ENCODE results near the gene RPS6KA2. TPM values are rescaled to one million over a fixed set of nuclear protein-coding genes. Genes with fewer than 3 reads are reported as not detected.

The RPS6KA2 gene
- total RNA-seq, 1 experiment from 2014 or later, result 2.3 TPM

- no peak for DNase-seq (ENCODE audit: low read depth)
Observed at GRCh38 chr6:166566026-166567011, 60.7 kb downstream of the RPS6KA2 start.

DNA sequence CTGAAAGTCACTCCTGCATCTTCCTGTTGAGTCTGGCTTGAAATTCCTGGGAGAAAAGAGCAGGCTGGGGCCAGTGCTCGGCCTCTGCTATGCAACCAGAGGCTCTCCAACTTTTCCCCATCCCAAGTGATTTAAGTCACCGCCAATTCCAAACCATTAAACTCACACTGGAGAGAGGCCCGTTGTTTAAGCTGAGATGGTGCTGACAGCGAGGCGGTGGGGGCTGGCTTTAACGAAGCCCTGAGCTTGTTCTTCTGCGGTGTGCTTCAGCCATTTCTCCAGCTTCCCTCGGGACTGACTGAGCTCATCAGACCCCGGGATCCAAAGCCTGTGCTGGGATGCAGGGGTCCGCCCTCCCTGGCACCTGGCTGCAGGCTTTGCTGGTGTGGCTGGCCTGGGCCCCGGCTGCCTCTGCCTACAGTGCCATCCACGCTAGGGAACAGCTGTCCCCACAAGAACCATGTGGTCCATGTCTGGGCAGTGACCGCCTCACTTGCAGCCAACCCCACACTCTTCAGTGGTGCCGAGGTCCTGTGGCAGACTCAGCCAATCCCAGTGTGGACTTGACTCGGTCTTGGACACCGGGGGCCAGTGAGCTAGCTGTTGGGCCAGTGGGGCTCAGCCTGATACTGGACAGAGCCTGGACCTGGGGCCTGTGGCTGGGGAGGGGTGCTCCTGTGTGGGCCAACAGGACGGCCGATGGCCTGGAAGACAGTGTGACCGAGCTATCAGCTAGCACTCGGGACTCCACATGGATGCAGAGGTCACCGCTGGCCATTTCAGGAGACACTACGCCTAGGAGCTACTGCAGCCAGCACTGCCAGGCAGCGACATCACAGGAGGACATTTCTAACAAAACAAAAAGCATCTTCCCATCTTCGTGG, 61.7 kb downstream of the RPS6KA2 start:
- DNase-seq (ENCODE audit: low read depth), result no peak
- in situ Hi-C loops (cut with HindIII; ENCODE audit: low pct_unique_long_range_greater_than_20kb, low sequenced_read_pairs), result no loop called here

More at GRCh38 chr6:166566026-166567011, 60.7 kb downstream of the RPS6KA2 start:
- in situ Hi-C loops (cut with HindIII; ENCODE audit: low pct_unique_long_range_greater_than_20kb, low sequenced_read_pairs), result no loop called here

DNA sequence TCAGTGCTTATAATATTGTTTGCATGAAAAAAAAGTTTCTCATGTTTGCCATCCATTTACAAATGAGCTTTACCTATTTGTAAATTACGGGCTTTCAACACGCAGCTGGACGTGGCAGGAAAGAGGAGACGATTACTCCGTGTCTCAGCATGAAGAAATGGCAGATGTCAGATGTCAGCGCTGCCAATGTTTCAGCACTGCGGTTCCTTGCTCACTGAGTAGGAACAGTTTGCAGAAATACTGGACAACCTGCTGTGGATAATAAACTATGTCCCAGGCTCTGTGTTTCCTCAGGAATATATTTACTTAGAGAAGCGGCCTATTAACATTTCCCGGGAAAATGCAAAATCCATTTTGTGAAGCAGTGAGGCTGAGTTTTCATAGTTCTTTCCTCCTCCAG, 63.2 kb downstream of the RPS6KA2 start:
- DNase-seq (ENCODE audit: low read depth), result no peak
- in situ Hi-C loops (cut with HindIII; ENCODE audit: low pct_unique_long_range_greater_than_20kb, low sequenced_read_pairs), result no loop called here

- DNase-seq (ENCODE audit: low read depth), result no peak
- in situ Hi-C loops (cut with HindIII; ENCODE audit: low pct_unique_long_range_greater_than_20kb, low sequenced_read_pairs), result no loop called here
Observed at GRCh38 chr6:166563200-166563599, 63.9 kb downstream of the RPS6KA2 start.

- no peak for DNase-seq (ENCODE audit: low read depth)
- in situ Hi-C loops (cut with HindIII; ENCODE audit: low pct_unique_long_range_greater_than_20kb, low sequenced_read_pairs), result no loop called here
Observed at GRCh38 chr6:166562726-166563125, 64.3 kb downstream of the RPS6KA2 start.

GRCh38 chr6:166561771-166562359, 65.2 kb downstream of the RPS6KA2 start:
- in situ Hi-C loops (cut with HindIII; ENCODE audit: low pct_unique_long_range_greater_than_20kb, low sequenced_read_pairs), result no loop called here
- DNase-seq (ENCODE audit: low read depth), result no peak

DNA sequence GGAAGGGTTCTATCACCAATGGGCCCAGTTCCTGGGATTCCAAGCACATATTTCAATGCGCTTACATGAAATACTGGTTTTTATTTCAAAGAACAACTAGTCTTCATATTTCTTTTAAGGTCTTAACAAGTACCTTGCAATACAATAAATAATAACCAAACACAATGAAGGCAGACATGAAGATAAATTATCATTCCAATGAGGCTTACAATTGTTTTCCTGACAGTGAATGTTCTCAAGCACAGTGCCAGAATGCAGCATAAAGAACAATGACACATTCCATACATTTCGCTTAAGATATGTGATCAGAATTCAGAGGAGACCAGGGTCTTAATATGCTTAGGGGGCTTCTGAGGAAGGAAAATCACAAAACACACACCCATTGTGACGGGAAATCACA, 66.8 kb downstream of the RPS6KA2 start:
- in situ Hi-C loops (cut with HindIII; ENCODE audit: low pct_unique_long_range_greater_than_20kb, low sequenced_read_pairs), result no loop called here
- no peak for DNase-seq (ENCODE audit: low read depth)

- DNase-seq (ENCODE audit: low read depth), result no peak
- in situ Hi-C loops (cut with HindIII; ENCODE audit: low pct_unique_long_range_greater_than_20kb, low sequenced_read_pairs), result no loop called here
Observed at GRCh38 chr6:166559662-166560061, 67.4 kb downstream of the RPS6KA2 start.

GRCh38 chr6:166559211-166559610, 67.8 kb downstream of the RPS6KA2 start:
- DNase-seq (ENCODE audit: low read depth), result no peak
- in situ Hi-C loops (cut with HindIII; ENCODE audit: low pct_unique_long_range_greater_than_20kb, low sequenced_read_pairs), result no loop called here

GRCh38 chr6:166558156-166559005, 68.7 kb downstream of the RPS6KA2 start:
- in situ Hi-C loops (cut with HindIII; ENCODE audit: low pct_unique_long_range_greater_than_20kb, low sequenced_read_pairs), result no loop called here
- DNase-seq (ENCODE audit: low read depth), result no peak

- in situ Hi-C loops (cut with HindIII; ENCODE audit: low pct_unique_long_range_greater_than_20kb, low sequenced_read_pairs), result no loop called here
- peak; percentile 82 for DNase-seq (ENCODE audit: low read depth)
Observed at GRCh38 chr6:166556863-166557322, 70.2 kb downstream of the RPS6KA2 start.

DNA sequence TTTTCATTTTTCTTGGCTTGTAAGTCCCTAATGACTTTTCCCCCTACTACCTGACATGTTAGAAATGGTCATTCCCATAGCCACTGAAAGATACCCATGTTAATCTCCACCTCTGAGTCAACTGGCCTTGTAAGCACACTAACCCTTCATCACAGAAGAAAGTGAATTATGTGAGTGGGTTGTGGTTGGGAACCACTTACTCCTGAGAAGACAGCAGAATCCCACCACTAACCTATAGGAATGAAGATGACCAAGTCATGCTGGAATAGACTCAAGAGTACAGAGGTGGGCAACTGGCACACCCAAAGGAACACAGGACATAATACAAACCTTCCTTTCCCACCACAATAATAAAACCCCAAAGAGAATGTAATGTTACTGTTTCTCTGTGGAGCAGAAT, 70.7 kb downstream of the RPS6KA2 start:
- DNase-seq (ENCODE audit: low read depth), result no peak
- in situ Hi-C loops (cut with HindIII; ENCODE audit: low pct_unique_long_range_greater_than_20kb, low sequenced_read_pairs), result no loop called here

GRCh38 chr6:166555086-166555485, 72.0 kb downstream of the RPS6KA2 start:
- in situ Hi-C loops (cut with HindIII; ENCODE audit: low pct_unique_long_range_greater_than_20kb, low sequenced_read_pairs), result no loop called here

DNA sequence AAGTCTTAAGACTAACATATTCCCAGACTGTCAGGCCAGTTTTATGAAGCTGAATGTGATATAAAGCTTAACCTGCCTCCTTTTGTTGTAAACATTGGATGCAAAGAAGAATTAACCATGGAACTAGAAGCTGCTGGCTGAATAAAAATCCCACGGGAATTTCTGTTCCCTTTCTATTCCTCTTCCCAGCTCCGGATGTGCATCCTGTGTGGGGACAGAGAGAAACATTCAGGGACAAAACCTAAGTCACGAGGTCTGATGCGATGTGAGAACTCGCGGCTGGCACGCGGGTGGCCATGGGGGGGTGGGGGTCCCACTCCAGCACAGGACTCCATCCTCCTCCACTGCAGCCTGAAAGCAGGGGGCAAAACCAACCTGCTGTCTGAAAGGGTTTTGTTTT, 72.7 kb downstream of the RPS6KA2 start:
- in situ Hi-C loops (cut with HindIII; ENCODE audit: low pct_unique_long_range_greater_than_20kb, low sequenced_read_pairs), result no loop called here

More at GRCh38 chr6:166555086-166555485, 72.0 kb downstream of the RPS6KA2 start:
- DNase-seq (ENCODE audit: low read depth), result no peak

GRCh38 chr6:166553563-166554271, 73.3 kb downstream of the RPS6KA2 start:
- DNase-seq (ENCODE audit: low read depth), result no peak
- in situ Hi-C loops (cut with HindIII; ENCODE audit: low pct_unique_long_range_greater_than_20kb, low sequenced_read_pairs), result no loop called here

More for the DNA sequence above, 72.7 kb downstream of the RPS6KA2 start:
- DNase-seq (ENCODE audit: low read depth), result no peak

DNA sequence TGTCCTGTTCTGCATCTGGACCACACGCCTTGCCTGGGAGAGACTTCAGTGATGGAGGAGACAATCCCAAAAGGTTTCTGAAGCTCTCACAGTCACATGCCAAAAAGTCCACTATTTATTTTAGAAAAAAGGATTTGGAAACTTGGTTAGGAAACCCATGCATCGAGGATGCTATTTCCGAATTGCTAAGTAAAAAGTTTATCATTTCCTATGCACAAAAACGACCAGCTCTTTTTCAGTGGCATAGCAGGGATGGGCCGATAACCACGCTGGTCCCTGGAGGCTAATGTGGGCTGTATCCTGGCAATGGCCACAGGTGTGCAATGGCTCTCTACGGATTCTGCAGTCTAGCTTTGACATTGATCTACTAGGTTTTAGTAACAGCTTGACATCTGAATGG, 74.5 kb downstream of the RPS6KA2 start:
- DNase-seq (ENCODE audit: low read depth), result no peak
- in situ Hi-C loops (cut with HindIII; ENCODE audit: low pct_unique_long_range_greater_than_20kb, low sequenced_read_pairs), result no loop called here
